ENCODE measurements around the gene KIAA1671. TPM values are rescaled to one million over a fixed set of nuclear protein-coding genes. Genes with fewer than 3 reads are reported as not detected.

The KIAA1671 gene
- total and polyA plus RNA-seq, 2 of the 4 experiments (the other 2 are of a cell fraction) = 0.02 TPM; not detected in 1

DNA sequence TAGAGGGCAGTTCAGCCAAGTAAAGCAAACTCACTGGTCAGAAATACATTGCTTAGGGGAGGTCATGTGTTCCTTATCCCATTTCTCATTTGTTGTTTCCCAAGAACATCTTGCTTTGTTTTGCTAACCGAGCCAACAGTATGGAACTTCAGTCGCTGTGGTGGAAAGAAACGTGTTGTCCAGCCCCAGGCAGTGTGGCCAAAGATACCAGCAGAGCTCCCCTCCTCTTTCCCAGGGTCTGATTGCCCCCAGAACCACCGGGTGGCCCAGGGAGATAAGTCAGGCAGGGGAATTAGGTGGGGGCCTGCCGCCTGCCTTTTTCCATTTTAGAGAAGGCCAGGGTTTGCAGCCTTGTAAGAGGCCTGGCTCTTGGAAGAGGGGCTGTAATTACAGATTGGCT, 148.4 kb downstream of the KIAA1671 start:
- Histone ChIP-seq H3K4me2 (ENCODE audit: low read depth, low read length) (no peak overlapping the region), H2BK15ac (ENCODE audit: low read depth, low read length) (no peak overlapping the region), H3K4me3 (ENCODE audit: insufficient read depth, low read depth, low read length) (no peak overlapping the region), H3K36me3 (ENCODE audit: control insufficient read depth, insufficient read depth, low read length) (no peaks in the 10 kb centered on the region), H3K9ac (ENCODE audit: low read depth, low read length) (no peak overlapping the region), H4K20me1 (ENCODE audit: insufficient read depth, low read length) (no peaks in the 10 kb centered on the region), H3K27me3 (ENCODE audit: control insufficient read depth, insufficient read depth, low read length) (no peaks in the 10 kb centered on the region), H4K91ac (ENCODE audit: insufficient read depth, low read depth, low read length) (no peak overlapping the region), H2AFZ (replicated peaks; ENCODE audit: low read length, poor library complexity) (no peak overlapping the region), H2BK5ac (ENCODE audit: low read depth, low read length, poor library complexity, severe bottlenecking) (no peak overlapping the region), H3K9me1 (ENCODE audit: insufficient read depth, low read length) (no peaks in the 10 kb centered on the region), H4K8ac (ENCODE audit: low read depth in 2 of 2, low read length in 2 of 2) (no peak overlapping the region), H4K5ac (ENCODE audit: low read depth, low read length) (no peak overlapping the region), H3K4ac (ENCODE audit: low read depth, low read length) (no peak overlapping the region), H3K56ac (ENCODE audit: extremely low read depth, insufficient read depth, low read length) (no peak overlapping the region), H3K4me1 (ENCODE audit: control insufficient read depth, insufficient read depth, low read length) (no peaks in the 10 kb centered on the region), H3K9me3 (ENCODE audit: control insufficient read depth, insufficient read depth, low read length) (no peaks in the 10 kb centered on the region), H3K18ac (ENCODE audit: low read depth, low read length) (no peak overlapping the region), H2AK9ac (replicated peaks; ENCODE audit: low read depth, low read length, poor library complexity) (no peak overlapping the region), H3K27ac (ENCODE audit: insufficient read depth, low read length) (no peak overlapping the region), H2BK20ac (ENCODE audit: low read depth, low read length) (no peak overlapping the region), H2BK120ac (ENCODE audit: low read depth, low read length) (no peak overlapping the region), H3K79me1 (ENCODE audit: low read depth in 1 of 2, low read length in 2 of 2) (no peaks in the 10 kb centered on the region), H3K23ac (ENCODE audit: low read depth, low read length) (no peak overlapping the region), H3K14ac (replicated peaks; ENCODE audit: low read depth, low read length) (no peak overlapping the region), H2AK5ac (ENCODE audit: low read depth, low read length) (no peak overlapping the region)
- DNase-seq = no peak
- ChIA-PET POLR2A (ENCODE audit: unreplicated experiment) (no interaction called here), CTCF (interaction anchor here (0.6 kb wide), 1 partner anchor 44 kb away, joined by 4 read pairs; no protein-coding TSS in a partner anchor)
- intact Hi-C loops (cut with micrococcal nuclease) (no loop called here), in situ Hi-C loops (cut with MboI; ENCODE audit: low sequenced_read_pairs) (no loop called here), dilution Hi-C loops (cut with HindIII; ENCODE audit: low sequenced_read_pairs, unreplicated experiment) (no loop called here)
- BruUV-seq (replicated peaks) = no TSS peak
- WGBS, 2 experiments (ENCODE audit: extremely low coverage in 2 of 2, insufficient read length in 1 of 2) = 0% methylated on average over 1 of the region's 5 CpGs; no CpG with 5 or more reads in 1 of the 2 experiments
- no peak for ATAC-seq (ENCODE audit: low read depth)
- TF ChIP-seq RCOR1 (IDR thresholded peaks at IDR 0.05; ENCODE audit: insufficient replicate concordance, low read length) = no peak
- TF ChIP-seq, protein P1, sequence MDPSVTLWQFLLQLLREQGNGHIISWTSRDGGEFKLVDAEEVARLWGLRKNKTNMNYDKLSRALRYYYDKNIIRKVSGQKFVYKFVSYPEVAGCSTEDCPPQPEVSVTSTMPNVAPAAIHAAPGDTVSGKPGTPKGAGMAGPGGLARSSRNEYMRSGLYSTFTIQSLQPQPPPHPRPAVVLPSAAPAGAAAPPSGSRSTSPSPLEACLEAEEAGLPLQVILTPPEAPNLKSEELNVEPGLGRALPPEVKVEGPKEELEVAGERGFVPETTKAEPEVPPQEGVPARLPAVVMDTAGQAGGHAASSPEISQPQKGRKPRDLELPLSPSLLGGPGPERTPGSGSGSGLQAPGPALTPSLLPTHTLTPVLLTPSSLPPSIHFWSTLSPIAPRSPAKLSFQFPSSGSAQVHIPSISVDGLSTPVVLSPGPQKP (IDR thresholded peaks at IDR 0.05; ENCODE audit: borderline replicate concordance, low read depth, low read length) = no peak
- no peak for TF ChIP-seq CEBPB (IDR thresholded peaks at IDR 0.05; ENCODE audit: low read depth, low read length)
- TF ChIP-seq, protein P2, sequence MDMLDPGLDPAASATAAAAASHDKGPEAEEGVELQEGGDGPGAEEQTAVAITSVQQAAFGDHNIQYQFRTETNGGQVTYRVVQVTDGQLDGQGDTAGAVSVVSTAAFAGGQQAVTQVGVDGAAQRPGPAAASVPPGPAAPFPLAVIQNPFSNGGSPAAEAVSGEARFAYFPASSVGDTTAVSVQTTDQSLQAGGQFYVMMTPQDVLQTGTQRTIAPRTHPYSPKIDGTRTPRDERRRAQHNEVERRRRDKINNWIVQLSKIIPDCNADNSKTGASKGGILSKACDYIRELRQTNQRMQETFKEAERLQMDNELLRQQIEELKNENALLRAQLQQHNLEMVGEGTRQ (IDR thresholded peaks at IDR 0.05; ENCODE audit: low read depth, low read length) = no peak
- no peak for TF ChIP-seq RAD21 (IDR thresholded peaks at IDR 0.05; ENCODE audit: low read length)
- no peak for TF ChIP-seq FOS (IDR thresholded peaks at IDR 0.05; ENCODE audit: low read depth, low read length)
- TF ChIP-seq SMC3 (IDR thresholded peaks at IDR 0.05; ENCODE audit: low read depth, low read length) = no peak
- no peak for TF ChIP-seq NFE2L2 (IDR thresholded peaks at IDR 0.05; ENCODE audit: low read depth, low read length)
- no peak for TF ChIP-seq POLR2A (IDR thresholded peaks at IDR 0.05; ENCODE audit: low read depth, low read length)
- no peak for TF ChIP-seq CHD1 (IDR thresholded peaks at IDR 0.05; ENCODE audit: low read depth, low read length)
- no peak for TF ChIP-seq BHLHE40 (IDR thresholded peaks at IDR 0.05; ENCODE audit: low read depth, low read length)
